ENCODE measurements around the gene SLC41A2.

DNA sequence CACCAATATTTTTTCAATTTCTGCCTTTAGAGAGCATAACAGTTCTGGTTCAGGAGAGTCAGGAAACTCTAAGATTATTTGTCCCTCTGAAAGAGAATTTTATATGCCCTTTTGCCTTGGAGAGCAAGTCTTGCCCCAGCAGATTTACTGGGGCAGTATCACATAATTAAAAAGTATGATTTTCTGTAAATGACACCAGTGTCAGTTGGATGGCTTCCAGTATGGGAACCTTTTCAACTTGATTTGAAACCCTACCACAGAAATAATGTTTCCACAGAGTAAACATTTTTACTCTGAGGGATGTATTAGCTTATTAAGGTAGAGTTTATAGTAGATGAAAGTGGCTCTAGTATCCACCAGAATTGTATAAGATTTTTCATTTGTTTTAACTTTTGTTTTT is 43.4 kb upstream of the SLC41A2 start:
- TF ChIP-seq POLR2A (IDR thresholded peaks at IDR 0.05), result no peak
- TF ChIP-seq, protein P1, sequence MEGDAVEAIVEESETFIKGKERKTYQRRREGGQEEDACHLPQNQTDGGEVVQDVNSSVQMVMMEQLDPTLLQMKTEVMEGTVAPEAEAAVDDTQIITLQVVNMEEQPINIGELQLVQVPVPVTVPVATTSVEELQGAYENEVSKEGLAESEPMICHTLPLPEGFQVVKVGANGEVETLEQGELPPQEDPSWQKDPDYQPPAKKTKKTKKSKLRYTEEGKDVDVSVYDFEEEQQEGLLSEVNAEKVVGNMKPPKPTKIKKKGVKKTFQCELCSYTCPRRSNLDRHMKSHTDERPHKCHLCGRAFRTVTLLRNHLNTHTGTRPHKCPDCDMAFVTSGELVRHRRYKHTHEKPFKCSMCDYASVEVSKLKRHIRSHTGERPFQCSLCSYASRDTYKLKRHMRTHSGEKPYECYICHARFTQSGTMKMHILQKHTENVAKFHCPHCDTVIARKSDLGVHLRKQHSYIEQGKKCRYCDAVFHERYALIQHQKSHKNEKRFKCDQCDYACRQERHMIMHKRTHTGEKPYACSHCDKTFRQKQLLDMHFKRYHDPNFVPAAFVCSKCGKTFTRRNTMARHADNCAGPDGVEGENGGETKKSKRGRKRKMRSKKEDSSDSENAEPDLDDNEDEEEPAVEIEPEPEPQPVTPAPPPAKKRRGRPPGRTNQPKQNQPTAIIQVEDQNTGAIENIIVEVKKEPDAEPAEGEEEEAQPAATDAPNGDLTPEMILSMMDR (IDR thresholded peaks at IDR 0.05), result no peak

Measured in testis (tissue), 2 donors.